Measurements from ENCODE around the gene HDLBP.

The HDLBP gene

GRCh38 chr2:241226723-241227572 is 88.5 kb downstream of the HDLBP start:
- DNase-seq (ENCODE audit: low read depth in 2 of 2), result peak in 1 of 2 donors; percentile 54

GRCh38 chr2:241225983-241226382 is 89.5 kb downstream of the HDLBP start:
- no peak for DNase-seq (ENCODE audit: low read depth in 2 of 2)
- no peak overlapping the region for H3K4me3 ChIP-seq (replicated peaks in 1 of 2; ENCODE audit: low read depth in 2 of 2, low read length in 2 of 2)
- TF ChIP-seq CTCF (IDR thresholded peaks at IDR 0.05; ENCODE audit: low read depth, low read length), result no peak

More at GRCh38 chr2:241226723-241227572, 88.5 kb downstream of the HDLBP start:
- TF ChIP-seq CTCF (IDR thresholded peaks at IDR 0.05; ENCODE audit: low read depth, low read length), result no peak
- no peak overlapping the region for H3K4me3 ChIP-seq (replicated peaks in 1 of 2; ENCODE audit: low read depth in 2 of 2, low read length in 2 of 2)

- no peak overlapping the region for H3K4me3 ChIP-seq (replicated peaks in 1 of 2; ENCODE audit: low read depth in 2 of 2, low read length in 2 of 2)
- DNase-seq (ENCODE audit: low read depth in 2 of 2), result no peak
- no peak for TF ChIP-seq CTCF (IDR thresholded peaks at IDR 0.05; ENCODE audit: low read depth, low read length)
Observed at GRCh38 chr2:241225545-241225944, 89.9 kb downstream of the HDLBP start.

GRCh38 chr2:241224851-241225438 is 90.5 kb downstream of the HDLBP start:
- no peak overlapping the region for H3K4me3 ChIP-seq (replicated peaks in 1 of 2; ENCODE audit: low read depth in 2 of 2, low read length in 2 of 2)
- no peak for TF ChIP-seq CTCF (IDR thresholded peaks at IDR 0.05; ENCODE audit: low read depth, low read length)
- DNase-seq (ENCODE audit: low read depth in 2 of 2), result no peak

- DNase-seq (ENCODE audit: low read depth in 2 of 2), result peak; percentile 58 to 62
- H3K4me3 ChIP-seq (replicated peaks in 1 of 2; ENCODE audit: low read depth in 2 of 2, low read length in 2 of 2), result no peak overlapping the region
- peak; percentile 1 for TF ChIP-seq CTCF (IDR thresholded peaks at IDR 0.05; ENCODE audit: low read depth, low read length)
Observed at GRCh38 chr2:241224018-241224850, 91.2 kb downstream of the HDLBP start.

GRCh38 chr2:241223211-241224017 is 92.1 kb downstream of the HDLBP start:
- no peak overlapping the region for H3K4me3 ChIP-seq (replicated peaks in 1 of 2; ENCODE audit: low read depth in 2 of 2, low read length in 2 of 2)
- TF ChIP-seq CTCF (IDR thresholded peaks at IDR 0.05; ENCODE audit: low read depth, low read length), result no peak
- peak in 1 of 2 donors; percentile 49 for DNase-seq (ENCODE audit: low read depth in 2 of 2)
